Measurements from ENCODE around the gene GPR176.

GPR176 gene

GRCh38 chr15:39777496-39777895 lies 142.6 kb downstream of the GPR176 start:
- TF ChIP-seq, protein P1, sequence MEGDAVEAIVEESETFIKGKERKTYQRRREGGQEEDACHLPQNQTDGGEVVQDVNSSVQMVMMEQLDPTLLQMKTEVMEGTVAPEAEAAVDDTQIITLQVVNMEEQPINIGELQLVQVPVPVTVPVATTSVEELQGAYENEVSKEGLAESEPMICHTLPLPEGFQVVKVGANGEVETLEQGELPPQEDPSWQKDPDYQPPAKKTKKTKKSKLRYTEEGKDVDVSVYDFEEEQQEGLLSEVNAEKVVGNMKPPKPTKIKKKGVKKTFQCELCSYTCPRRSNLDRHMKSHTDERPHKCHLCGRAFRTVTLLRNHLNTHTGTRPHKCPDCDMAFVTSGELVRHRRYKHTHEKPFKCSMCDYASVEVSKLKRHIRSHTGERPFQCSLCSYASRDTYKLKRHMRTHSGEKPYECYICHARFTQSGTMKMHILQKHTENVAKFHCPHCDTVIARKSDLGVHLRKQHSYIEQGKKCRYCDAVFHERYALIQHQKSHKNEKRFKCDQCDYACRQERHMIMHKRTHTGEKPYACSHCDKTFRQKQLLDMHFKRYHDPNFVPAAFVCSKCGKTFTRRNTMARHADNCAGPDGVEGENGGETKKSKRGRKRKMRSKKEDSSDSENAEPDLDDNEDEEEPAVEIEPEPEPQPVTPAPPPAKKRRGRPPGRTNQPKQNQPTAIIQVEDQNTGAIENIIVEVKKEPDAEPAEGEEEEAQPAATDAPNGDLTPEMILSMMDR (conservative IDR thresholded peaks at IDR 0.05; ENCODE audit: low read depth, low read length), result no peak
- DNase-seq (ENCODE audit: low read depth), result no peak
- H3K4me3 ChIP-seq (ENCODE audit: low read length), result no peak overlapping the region

GRCh38 chr15:39776068-39776467 lies 144.0 kb downstream of the GPR176 start:
- H3K4me3 ChIP-seq (ENCODE audit: low read length), result no peak overlapping the region
- DNase-seq (ENCODE audit: low read depth), result no peak
- TF ChIP-seq, protein P1 (conservative IDR thresholded peaks at IDR 0.05; ENCODE audit: low read depth, low read length), result no peak

DNA sequence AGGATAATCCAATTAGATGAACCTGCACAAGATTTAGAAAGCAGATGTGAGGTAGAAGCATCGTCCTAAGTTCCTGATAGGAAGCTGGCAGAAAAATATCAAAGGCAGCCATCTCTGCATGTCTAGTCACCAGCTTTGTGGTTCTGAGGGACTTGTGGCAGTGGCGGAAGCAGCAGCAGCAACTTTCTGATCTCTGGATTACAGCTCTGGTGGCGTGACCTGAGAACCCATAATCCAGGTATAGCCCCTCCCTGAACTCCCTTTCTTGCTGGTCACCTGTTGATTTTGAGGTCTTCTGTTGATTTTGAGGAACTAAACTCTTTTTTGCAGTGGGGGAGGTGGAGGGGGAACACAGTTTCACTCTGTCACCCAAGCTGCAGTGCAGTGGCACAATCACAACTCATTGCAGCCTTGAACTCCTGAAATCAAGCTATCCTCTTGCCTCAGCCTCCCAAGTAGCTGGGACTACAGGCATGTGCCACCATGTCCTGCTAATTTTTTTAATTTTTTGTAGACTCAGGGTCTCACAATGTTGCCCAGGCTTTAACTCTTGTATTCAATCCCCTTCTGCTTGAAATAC lies 145.3 kb downstream of the GPR176 start:
- DNase-seq (ENCODE audit: low read depth), result no peak
- TF ChIP-seq, protein P1 (conservative IDR thresholded peaks at IDR 0.05; ENCODE audit: low read depth, low read length), result no peak
- H3K4me3 ChIP-seq (ENCODE audit: low read length), result no peak overlapping the region

GRCh38 chr15:39770748-39771689 lies 149.0 kb downstream of the GPR176 start:
- no peak for DNase-seq (ENCODE audit: low read depth)
- H3K4me3 ChIP-seq (ENCODE audit: low read length), result no peak overlapping the region
- TF ChIP-seq, protein P1 (conservative IDR thresholded peaks at IDR 0.05; ENCODE audit: low read depth, low read length), result no peak

DNA sequence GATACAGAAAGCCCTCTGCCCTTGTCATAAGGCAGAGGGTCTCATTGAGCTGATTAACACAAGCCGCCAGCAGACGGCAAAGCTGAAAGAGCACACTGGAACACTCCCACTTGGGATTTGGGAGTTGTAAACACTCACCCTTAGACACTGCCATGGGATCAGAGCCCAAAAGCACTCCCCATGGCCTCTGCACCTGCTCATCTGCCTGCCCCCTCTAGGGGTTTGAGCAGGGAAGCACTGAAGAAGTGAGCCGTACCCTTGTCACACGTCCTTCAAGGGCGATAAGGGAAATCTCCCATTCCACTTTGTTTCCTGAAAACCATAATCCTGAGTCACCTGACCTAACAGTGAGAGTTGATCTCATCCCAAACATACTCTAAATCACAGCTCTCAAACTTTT lies 152.1 kb downstream of the GPR176 start:
- TF ChIP-seq, protein P1 (conservative IDR thresholded peaks at IDR 0.05; ENCODE audit: low read depth, low read length), result no peak
- DNase-seq (ENCODE audit: low read depth), result no peak
- no peak overlapping the region for H3K4me3 ChIP-seq (ENCODE audit: low read length)

- H3K4me3 ChIP-seq (ENCODE audit: low read length), result no peak overlapping the region
- DNase-seq (ENCODE audit: low read depth), result no peak
- TF ChIP-seq, protein P1 (conservative IDR thresholded peaks at IDR 0.05; ENCODE audit: low read depth, low read length), result no peak
Observed at GRCh38 chr15:39761006-39761405, 159.1 kb downstream of the GPR176 start.
